CD14-positive monocyte (primary cell): ENCODE data around the gene CNFN. TPM values are rescaled to one million over a fixed set of nuclear protein-coding genes. Genes with fewer than 3 reads are reported as not detected.

Experiments used
- DNase-seq, 3 donors: peaks; one replicate each; pipeline ENCODE4 v3.0.0-alpha.2; 2011 to 2022
- H2AFZ ChIP-seq: 2 replicates; pipeline ENCODE4 v1.6.0; 2012; ENCODE audit warnings: mild to moderate bottlenecking, low read depth, low read length, inconsistent platforms; ENCODE audit not compliant: insufficient read depth, poor library complexity, severe bottlenecking
- H3K27ac ChIP-seq, 2 donors: 1 replicate in 1 of 2; 2 replicates in 1 of 2; pipeline ENCODE4 v1.5.1; 2012 to 2013; ENCODE audit warnings: low read length in 2 of 2, control low read depth in 1 of 2, inconsistent platforms in 1 of 2, low read depth in 1 of 2, mild to moderate bottlenecking in 1 of 2
- H3K27me3 ChIP-seq, 2 donors: one replicate each; pipeline versions ENCODE4 v1.6.0 to v1.6.1; 2011 to 2013; ENCODE audit warnings: low read length in 2 of 2; ENCODE audit not compliant: control insufficient read depth in 2 of 2, insufficient read depth in 2 of 2
- H3K36me3 ChIP-seq, 2 donors: replicated peaks in 1 of 2; 1 replicate in 1 of 2; 2 replicates in 1 of 2; pipeline versions ENCODE4 v1.5.1 to v1.6.1; 2012 to 2013; ENCODE audit warnings: low read length in 2 of 2, control low read depth in 1 of 2, inconsistent platforms in 1 of 2, mild to moderate bottlenecking in 1 of 2; ENCODE audit not compliant: insufficient read depth in 2 of 2, control insufficient read depth in 1 of 2
- H3K4me1 ChIP-seq, 2 donors: 1 replicate in 1 of 2; 2 replicates in 1 of 2; pipeline versions ENCODE4 v1.5.1 to v1.6.1; 2012 to 2013; ENCODE audit warnings: low read length in 2 of 2, control low read depth in 1 of 2, inconsistent platforms in 1 of 2, mild to moderate bottlenecking in 1 of 2, moderate library complexity in 1 of 2; ENCODE audit not compliant: insufficient read depth in 2 of 2, control insufficient read depth in 1 of 2
- H3K4me2 ChIP-seq: replicated peaks from 2 replicates; pipeline ENCODE3; 2012; ENCODE audit warnings: low read length, moderate library complexity, mild to moderate bottlenecking; ENCODE audit not compliant: poor library complexity, severe bottlenecking; ENCODE audit errors: extremely low read depth
- H3K4me3 ChIP-seq, 3 experiments: fragments of 200-600 bp in 1 of 3; sonication (generic) in 1 of 3; replicated peaks in 1 of 3; 1 replicate in 2 of 3; 2 replicates in 1 of 3; pipeline ENCODE4 v1.5.1; 2011 to 2013; ENCODE audit warnings: low read length in 3 of 3, mild to moderate bottlenecking in 3 of 3, control low read depth in 2 of 3, low read depth in 2 of 3, inconsistent platforms in 1 of 3, moderate library complexity in 1 of 3
- H3K79me2 ChIP-seq: 2 replicates; pipeline ENCODE4 v1.6.0; 2012; ENCODE audit warnings: mild to moderate bottlenecking, control low read depth, inconsistent platforms, low read length, moderate library complexity; ENCODE audit not compliant: insufficient read depth
- H3K9ac ChIP-seq: 2 replicates; pipeline ENCODE4 v1.6.0; 2017; ENCODE audit warnings: low read length, mild to moderate bottlenecking; ENCODE audit not compliant: insufficient read depth, poor library complexity, severe bottlenecking
- H3K9me3 ChIP-seq, 2 donors: replicated peaks in 1 of 2; 1 replicate in 1 of 2; 2 replicates in 1 of 2; pipeline versions ENCODE4 v1.5.1 to v1.6.1; 2012 to 2013; ENCODE audit warnings: low read length in 2 of 2, control low read depth in 1 of 2; ENCODE audit not compliant: control insufficient read depth in 1 of 2, insufficient read depth in 1 of 2
- H4K20me1 ChIP-seq: 2 replicates; pipeline ENCODE4 v1.6.0; 2012; ENCODE audit warnings: mild to moderate bottlenecking, low read length, control low read depth, moderate library complexity; ENCODE audit not compliant: insufficient read depth
- H3K27ac Mint-ChIP-seq, 7 donors: one replicate each; pipeline ENCODE4 v1.8.0; 2020; ENCODE audit warnings: mild to moderate bottlenecking in 7 of 7, mixed read lengths in 7 of 7, moderate library complexity in 6 of 7, inconsistent platforms in 2 of 7
- H3K27me3 Mint-ChIP-seq, 3 donors: one replicate each; pipeline ENCODE4 v1.8.0; 2021 to 2022; ENCODE audit warnings: low read depth in 3 of 3, mild to moderate bottlenecking in 3 of 3, mixed read lengths in 3 of 3, moderate library complexity in 3 of 3, inconsistent platforms in 1 of 3
- H3K36me3 Mint-ChIP-seq, 2 donors: one replicate each; pipeline ENCODE4 v1.8.0; 2020; ENCODE audit warnings: mixed read lengths in 2 of 2, inconsistent platforms in 1 of 2, mild to moderate bottlenecking in 1 of 2
- H3K4me1 Mint-ChIP-seq: one replicate; pipeline ENCODE4 v1.8.0; 2020; ENCODE audit warnings: mild to moderate bottlenecking, mixed read lengths
- H3K4me3 Mint-ChIP-seq, 2 donors: one replicate each; pipeline ENCODE4 v1.8.0; 2020; ENCODE audit warnings: mild to moderate bottlenecking in 2 of 2, mixed read lengths in 2 of 2, moderate library complexity in 1 of 2
- H3K9me3 Mint-ChIP-seq, 7 donors: one replicate each; pipeline ENCODE4 v1.8.0; 2020 to 2022; ENCODE audit warnings: mixed read lengths in 7 of 7, mild to moderate bottlenecking in 6 of 7, moderate library complexity in 6 of 7, inconsistent platforms in 2 of 7
- CTCF ChIP-seq: fragments of 200-600 bp; IDR thresholded peaks from one replicate; pipeline ENCODE4 v1.8.0; 2022; ENCODE audit warnings: antibody characterized with exemption, mild to moderate bottlenecking
- WGBS: methylation state at CpG from one replicate; pipeline ENCODE4 v1.1.5; 2013; ENCODE audit warnings: missing lambda C conversion rate; ENCODE audit not compliant: insufficient coverage; 5-methylcytosine and 5-hydroxymethylcytosine counted together
- intact Hi-C, 2 donors: fragments of 100-400 bp; cut with micrococcal nuclease; formaldehyde crosslinking; loops; one replicate each; pipeline versions ENCODE4 v1.15.0 to v1.15.1; 2023
- polyA plus RNA-seq, 3 donors: library from polyadenylated mRNA; depleted of rRNA in 1 of 3; unstranded in 2 of 3; stranded (reverse) in 1 of 3; fragments of 300-500 nt in 2 of 3; fragments of >200 nt in 1 of 3; fragmentation: Illumina TruSeq in 2 of 3; gene quantifications; 1 replicate in 2 of 3; 2 replicates in 1 of 3; pipeline ENCODE4 v1.2.3, GENCODE V29; 2012 to 2021

The CNFN gene
- polyA plus RNA-seq, 3 donors: 0.64 to 6.4 (median 3.4) TPM

GRCh38 chr19:42380155-42380554 lies 9.9 kb downstream of the CNFN start:
- Mint-ChIP-seq H3K27me3 (peaks cover 10 to 25% (median 23%) of the 10 kb centered on the region in 3 donors), H3K36me3 (peaks cover 3 to 6% of the 10 kb centered on the region in 2 donors), H3K4me3 (peak overlapping the region in 1 of 2 donors; percentile 21), H3K27ac (no peak overlapping the region), H3K4me1 (no peaks in the 10 kb centered on the region), H3K9me3 (peaks cover 0 to 3% (median 0%) of the 10 kb centered on the region in 7 donors)
- Histone ChIP-seq H2AFZ (no peak overlapping the region), H3K27ac (no peak overlapping the region), H3K9me3 (no peaks in the 10 kb centered on the region), H3K4me3 (no peak overlapping the region), H4K20me1 (no peaks in the 10 kb centered on the region), H3K79me2 (no peaks in the 10 kb centered on the region), H3K27me3 (no peaks in the 10 kb centered on the region), H3K9ac (no peak overlapping the region), H3K36me3 (peaks cover 0 to 3% of the 10 kb centered on the region in 2 donors), H3K4me2 (no peak overlapping the region), H3K4me1 (no peaks in the 10 kb centered on the region)
- DNase-seq: no peak
- 94% methylated on average over 3 of the region's 6 CpGs for WGBS
- intact Hi-C loops: no loop called here
- no peak for TF ChIP-seq CTCF

- Histone ChIP-seq H3K27me3 (no peaks in the 10 kb centered on the region), H3K4me3 (no peak overlapping the region), H3K27ac (no peak overlapping the region), H3K79me2 (no peaks in the 10 kb centered on the region), H3K4me2 (no peak overlapping the region), H3K9me3 (no peaks in the 10 kb centered on the region), H2AFZ (no peak overlapping the region), H3K9ac (no peak overlapping the region), H3K4me1 (no peaks in the 10 kb centered on the region), H3K36me3 (peaks cover 0 to 3% of the 10 kb centered on the region in 2 donors), H4K20me1 (no peaks in the 10 kb centered on the region)
- intact Hi-C loops: no loop called here
- H3K36me3 Mint-ChIP-seq: peaks cover 6% of the 10 kb centered on the region in 2 donors
- H3K4me3 Mint-ChIP-seq: no peak overlapping the region
- 87% methylated on average over 11 of the region's 17 CpGs for WGBS
- H3K9me3 Mint-ChIP-seq: peaks cover 0 to 2% (median 0%) of the 10 kb centered on the region in 7 donors
- DNase-seq: no peak
- H3K27me3 Mint-ChIP-seq: peaks cover 10 to 25% (median 23%) of the 10 kb centered on the region in 3 donors
- no peak for TF ChIP-seq CTCF
- H3K4me1 Mint-ChIP-seq: no peaks in the 10 kb centered on the region
- H3K27ac Mint-ChIP-seq: no peak overlapping the region
These were observed 11.6 kb downstream of the CNFN start for GRCh38 chr19:42378225-42379215.
